NB4 (cell line): ENCODE data around the gene CGREF1.

Experiments
- CTCF ChIP-seq: IDR thresholded peaks from one replicate; pipeline ENCODE4 v1.5.1; 2012; ENCODE audit warnings: low read depth, low read length
- MAX ChIP-seq: IDR thresholded peaks from 2 replicates; pipeline ENCODE4 v1.6.1; 2011; ENCODE audit warnings: low read depth, low read length
- MYC ChIP-seq: IDR thresholded peaks from 2 replicates; pipeline ENCODE4 v1.6.1; 2011; ENCODE audit warnings: low read depth, low read length
- POLR2A ChIP-seq: IDR thresholded peaks from 2 replicates; pipeline ENCODE4 v1.6.1; 2011; ENCODE audit warnings: mild to moderate bottlenecking; ENCODE audit not compliant: insufficient read length; ENCODE audit errors: extremely low read depth

GRCh38 chr2:27095745-27096651, 22.9 kb downstream of the CGREF1 start:
- no peak for TF ChIP-seq CTCF
- no peak for TF ChIP-seq POLR2A
- TF ChIP-seq MYC, result peak; percentile 19; the same call in 1 of the 2 replicates
- no peak; the same call in 1 of the 2 replicates for TF ChIP-seq MAX
